GM10847 (cell line): ENCODE data around the gene SF1.

Source experiments
- POLR2A ChIP-seq: IDR thresholded peaks from 2 replicates; pipeline ENCODE4 v1.6.1; 2011; ENCODE audit not compliant: insufficient read length; ENCODE audit errors: extremely low read depth

SF1 gene

GRCh38 chr11:64759722-64760719 is 18.3 kb downstream of the SF1 start, which contains the start of gene PYGM:
Gene PYGM, minus strand, starts transcription at chr11:64759974. Its CDS starts 76 bp downstream, at chr11:64759898.
- no peak for TF ChIP-seq POLR2A

GRCh38 chr11:64759131-64759721 is 19.1 kb downstream of the SF1 start:
- no peak for TF ChIP-seq POLR2A

DNA sequence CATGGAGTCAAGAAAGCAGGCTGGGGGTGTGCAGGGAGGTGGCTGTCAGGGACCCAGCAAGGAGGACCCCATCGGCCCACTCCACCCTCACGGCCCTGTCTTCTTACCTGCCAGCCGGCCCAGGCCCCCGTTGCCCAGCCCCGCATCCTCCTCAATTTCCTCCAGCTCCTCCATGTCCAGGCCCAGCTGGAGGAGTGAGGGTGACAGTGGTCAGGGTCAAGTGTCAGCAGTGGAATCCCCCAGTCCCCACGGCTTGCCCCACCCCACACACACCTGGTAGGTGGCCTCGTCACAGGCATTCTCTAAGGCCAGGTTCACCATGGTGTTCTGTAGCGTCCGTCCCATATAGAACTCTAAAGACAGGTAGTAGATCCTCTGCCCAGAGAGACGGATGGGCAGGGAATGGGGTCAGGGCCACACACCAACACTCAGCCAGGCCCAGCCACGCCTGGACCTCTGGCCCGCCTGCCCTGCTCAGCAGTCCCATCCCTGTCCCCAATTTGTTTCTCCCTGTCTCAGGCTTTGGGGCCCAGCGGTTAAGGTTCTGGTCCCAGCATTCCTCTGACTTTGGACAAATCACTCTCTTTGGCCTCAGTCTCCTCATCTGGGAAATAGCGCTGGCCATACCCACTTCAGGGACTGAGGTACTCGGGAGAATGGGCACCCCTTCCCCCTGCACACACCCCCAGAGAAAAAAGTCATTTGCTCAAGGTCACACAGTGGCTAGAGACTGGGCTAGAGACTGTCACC is 19.8 kb downstream of the SF1 start:
- TF ChIP-seq POLR2A, result no peak

DNA sequence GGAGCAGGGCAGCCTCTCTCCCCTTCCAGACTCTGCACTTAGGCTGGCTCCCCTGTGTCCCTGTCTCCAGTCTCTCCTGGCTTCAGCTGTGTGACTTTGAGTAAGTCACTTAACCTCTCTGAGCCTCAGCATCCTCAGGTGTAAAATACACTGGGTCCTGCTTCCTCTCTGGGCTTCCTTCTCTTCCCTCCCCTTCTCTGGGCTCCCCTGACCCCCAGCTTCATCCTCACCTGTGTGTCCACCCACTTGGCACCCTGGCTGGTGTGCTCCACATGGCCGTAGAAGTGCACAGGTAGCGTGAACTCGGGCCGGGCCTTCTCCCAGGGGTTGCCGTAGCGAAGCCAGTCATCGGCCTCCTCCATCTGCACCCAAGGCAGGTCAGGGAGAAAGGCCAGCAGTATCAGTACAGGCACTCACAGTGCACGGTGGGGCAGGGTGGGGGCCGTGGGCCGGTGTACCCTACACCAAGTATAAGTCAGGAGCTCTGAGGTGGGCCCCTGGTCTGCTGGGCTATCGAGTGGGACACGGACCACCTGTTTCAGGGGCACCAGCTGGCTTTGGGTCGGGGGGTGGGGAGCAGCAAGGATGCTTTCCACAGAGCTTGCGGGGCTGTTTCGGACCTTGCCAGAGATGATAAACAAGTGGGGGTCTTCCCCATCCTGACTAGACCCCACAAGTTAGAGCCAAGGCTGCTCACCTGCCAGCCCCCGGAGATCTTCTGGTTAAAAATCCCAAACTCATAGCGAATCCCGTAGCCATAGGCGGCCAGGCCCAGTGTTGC is 20.6 kb downstream of the SF1 start:
- TF ChIP-seq POLR2A, result no peak

GRCh38 chr11:64755681-64756361 is 22.5 kb downstream of the SF1 start:
- no peak for TF ChIP-seq POLR2A

DNA sequence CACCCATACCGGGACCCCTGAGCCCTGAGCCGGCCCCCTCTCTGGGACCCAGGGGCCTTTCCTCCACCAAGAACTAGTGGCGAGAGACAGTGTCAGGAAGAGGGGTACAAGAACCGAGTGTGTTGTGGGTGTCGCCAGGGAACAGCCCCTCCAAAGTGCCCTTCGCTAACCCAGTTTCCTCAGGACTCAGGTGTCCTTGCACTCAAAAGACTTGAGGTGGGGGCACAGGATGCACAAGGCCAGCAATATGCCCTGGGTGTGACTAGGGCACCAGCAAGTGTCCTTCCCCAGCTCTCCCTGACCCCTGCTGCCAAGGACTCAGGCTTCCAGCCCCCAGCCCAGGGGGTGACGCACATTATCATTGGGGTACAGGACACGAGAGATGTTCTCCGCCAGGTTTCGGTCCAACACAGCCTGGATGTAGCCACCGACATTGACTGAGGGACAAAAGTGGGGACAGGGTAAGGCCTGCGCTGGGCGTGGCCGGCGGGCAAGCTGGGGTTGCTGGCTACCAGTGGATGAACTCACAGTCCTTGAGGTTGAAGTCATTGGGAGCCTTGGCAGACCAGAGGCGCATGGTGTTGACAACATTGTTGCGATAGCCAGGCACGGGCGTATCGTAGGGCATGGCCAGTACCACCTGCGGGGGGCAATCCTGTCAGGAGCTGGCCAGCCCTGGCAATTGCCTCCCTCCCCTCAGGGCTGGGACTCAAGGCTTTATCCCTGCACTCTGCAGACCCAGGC is 23.3 kb downstream of the SF1 start:
- no peak for TF ChIP-seq POLR2A

DNA sequence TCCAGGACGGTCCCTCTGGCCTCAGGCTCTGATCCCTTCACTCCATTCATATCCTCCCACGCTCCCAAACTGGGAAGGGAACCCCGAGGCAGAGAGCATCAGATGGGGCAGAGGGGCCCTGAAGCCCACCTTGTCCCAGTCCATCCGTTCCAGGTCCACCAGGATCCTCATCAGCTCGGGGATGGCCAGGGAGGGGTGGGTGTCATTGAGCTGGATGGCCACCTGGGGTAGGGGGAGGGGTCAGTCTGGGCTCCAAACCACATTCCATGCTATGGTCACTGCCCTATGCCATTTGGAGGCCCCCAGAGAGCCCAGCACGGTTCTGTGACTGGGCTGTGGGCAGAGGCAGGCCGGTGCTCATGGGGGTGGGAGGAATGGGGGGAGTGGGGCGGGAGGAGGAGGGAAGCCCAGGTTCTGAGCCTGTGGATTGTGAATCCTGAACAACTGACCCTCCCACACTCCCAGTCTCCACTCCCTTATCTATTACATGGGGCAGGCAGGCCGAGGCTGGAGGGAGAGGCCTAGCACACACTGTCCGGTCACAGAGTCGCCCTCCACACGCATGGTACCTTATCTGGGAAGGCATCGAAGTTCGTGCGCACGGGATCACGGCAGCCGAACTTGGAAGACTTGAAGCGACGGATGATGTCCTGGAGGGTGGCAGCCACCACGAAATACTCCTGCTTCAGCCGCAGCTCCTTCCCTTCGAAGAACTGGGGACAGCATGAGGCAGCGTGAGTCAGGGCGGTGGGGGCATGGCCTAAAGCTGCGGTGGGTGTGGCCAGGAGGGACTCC is 24.0 kb downstream of the SF1 start:
- no peak for TF ChIP-seq POLR2A

DNA sequence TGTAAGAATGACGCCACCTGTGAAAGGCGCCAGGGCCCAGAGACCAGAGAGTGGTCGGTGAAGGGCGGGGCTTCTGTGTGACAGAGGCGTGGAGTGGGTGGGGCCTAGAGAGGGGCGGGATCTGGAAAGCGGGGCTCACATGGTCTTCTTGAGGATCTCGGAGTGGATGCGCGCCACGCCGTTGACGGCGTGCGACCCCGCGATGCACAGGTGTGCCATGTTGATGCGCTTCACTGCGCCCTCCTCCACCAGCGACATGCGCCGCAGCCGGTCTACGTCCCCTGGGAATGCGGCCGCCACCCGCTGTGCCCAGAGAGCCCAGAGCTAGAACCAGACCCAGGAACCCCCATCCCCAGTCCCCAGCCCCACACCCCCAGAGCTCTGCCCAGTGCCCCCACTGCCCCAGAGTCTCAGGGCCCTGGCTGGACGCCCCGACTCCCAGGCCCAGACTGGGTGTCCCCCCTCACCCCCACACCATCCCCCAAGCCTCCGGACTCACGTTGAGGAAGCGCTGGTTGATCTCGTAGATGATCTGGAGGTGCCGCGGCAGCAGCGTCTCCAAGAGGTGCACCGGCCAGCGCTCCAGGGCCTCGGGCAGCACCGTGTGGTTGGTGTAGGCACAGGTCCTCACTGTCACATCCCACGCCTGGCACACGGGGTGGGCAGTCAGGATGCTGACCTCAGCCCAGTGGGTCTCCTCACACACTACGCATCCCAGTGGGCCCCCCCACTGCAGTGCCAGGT is 24.8 kb downstream of the SF1 start:
- no peak for TF ChIP-seq POLR2A

DNA sequence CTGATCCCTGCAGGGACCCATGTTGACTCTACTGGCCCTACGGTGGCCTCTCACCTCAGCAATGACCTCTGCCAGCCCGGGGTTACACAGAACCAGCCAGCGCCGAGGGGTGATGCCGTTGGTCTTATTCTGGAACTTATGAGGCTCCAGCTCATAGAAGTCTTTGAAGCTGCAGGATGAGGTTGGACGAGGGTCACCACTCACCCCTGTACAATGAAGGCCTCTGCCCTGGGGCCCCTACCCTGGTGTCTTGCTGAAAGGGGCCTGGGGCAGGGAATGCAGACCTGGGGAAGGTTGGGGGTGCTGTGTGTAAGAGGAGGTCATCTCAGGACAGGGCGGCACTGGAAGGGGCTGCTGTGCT is 25.3 kb downstream of the SF1 start:
- no peak for TF ChIP-seq POLR2A

DNA sequence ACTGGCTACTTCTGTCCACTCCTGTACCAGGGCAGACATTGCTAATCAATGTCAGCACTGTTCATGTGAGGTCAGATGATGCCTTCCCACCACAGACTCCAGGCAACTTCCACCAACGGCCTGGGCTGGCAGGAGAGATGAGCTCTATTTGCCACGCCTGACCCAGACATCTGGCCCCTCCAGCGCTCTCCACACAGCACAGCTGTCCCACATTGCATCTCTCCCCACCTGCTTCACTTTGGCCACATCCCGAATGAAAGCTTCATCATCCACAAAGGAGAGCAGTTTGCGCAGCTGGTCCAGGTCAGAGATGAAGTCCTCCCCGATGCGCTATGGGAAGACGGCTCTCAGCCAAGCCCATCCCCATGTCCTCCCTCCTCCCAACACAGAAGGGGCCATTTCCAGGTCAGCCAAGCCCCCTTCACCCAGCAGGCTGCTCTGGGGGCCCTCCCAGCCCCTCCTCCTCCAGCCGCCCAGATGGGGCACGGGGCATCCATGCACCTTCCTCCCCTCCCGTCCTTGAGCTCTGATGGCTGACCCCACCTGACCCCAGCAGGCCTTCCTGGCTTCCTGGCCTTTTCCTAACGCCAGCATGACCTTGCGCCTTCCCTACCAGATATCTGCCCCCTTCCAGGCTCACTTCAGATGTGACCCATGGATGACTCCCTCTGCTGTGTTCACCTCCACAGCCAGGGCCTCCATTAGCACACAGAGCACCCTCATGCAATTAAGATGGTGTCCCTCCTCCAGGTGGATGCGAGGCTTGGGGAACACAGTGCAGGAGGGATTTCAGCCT is 26.0 kb downstream of the SF1 start:
- no peak for TF ChIP-seq POLR2A

- no peak for TF ChIP-seq POLR2A
Measured at GRCh38 chr11:64751580-64751979, 26.8 kb downstream of the SF1 start.
